Left lung (tissue), 10 donors: ENCODE data around the gene TADA1. TPM values are rescaled to one million over a fixed set of nuclear protein-coding genes. Genes with fewer than 3 reads are reported as not detected.
"Not testable (repeated sequence)": the region's sequence is repeated elsewhere in the genome, so short reads cannot be mapped to it uniquely, and the experiment has no call there.

ENCODE experiments used
- ATAC-seq: fragments of 200-7000 bp; cut with Tn5 transposase; one replicate; pipeline ENCODE4 v1.9.1; 2020; ENCODE audit warnings: moderate library complexity
- DNase-seq, 4 donors: peaks; one replicate each; pipeline ENCODE4 v3.0.0-alpha.2; 2013 to 2020
- H3K27ac ChIP-seq, 2 donors: fragments of 200-600 bp; sonication (generic) in 1 of 2; one replicate each; pipeline versions ENCODE4 v1.5.0 to v1.8.0; 2020 to 2021
- H3K27me3 ChIP-seq, 2 donors: fragments of 200-600 bp; sonication (generic) in 1 of 2; one replicate each; pipeline versions ENCODE4 v1.5.0 to v1.8.0; 2020 to 2021
- H3K36me3 ChIP-seq, 2 donors: fragments of 200-600 bp; sonication (generic) in 1 of 2; one replicate each; pipeline versions ENCODE4 v1.5.0 to v1.8.0; 2020 to 2021
- H3K4me1 ChIP-seq, 2 donors: fragments of 200-600 bp; one replicate each; pipeline ENCODE4 v1.8.0; 2021
- H3K4me3 ChIP-seq, 2 donors: fragments of 200-600 bp; sonication (generic) in 1 of 2; one replicate each; pipeline versions ENCODE4 v1.5.0 to v1.8.0; 2020 to 2021; ENCODE audit warnings: mild to moderate bottlenecking in 1 of 2
- H3K9me3 ChIP-seq, 2 donors: fragments of 200-600 bp; sonication (generic) in 1 of 2; one replicate each; pipeline versions ENCODE4 v1.5.0 to v1.8.0; 2020 to 2021
- CTCF ChIP-seq, 2 donors: fragments of 200-600 bp; sonication (generic) in 1 of 2; IDR thresholded peaks; one replicate each; pipeline versions ENCODE4 v1.5.0 to v1.8.0; 2021; ENCODE audit warnings: antibody characterized with exemption in 2 of 2
- intact Hi-C, 2 donors: fragments of 100-400 bp; cut with DNase I; formaldehyde crosslinking; loops; one replicate each; pipeline versions ENCODE4 v1.11.2 to v1.14.2; 2022
- polyA plus RNA-seq, 6 donors: library from polyadenylated mRNA; unstranded; fragments of 120-200 nt; gene quantifications; one replicate each; pipeline ENCODE4 v1.2.1, GENCODE V29; 2013; ENCODE audit not compliant: insufficient read length in 6 of 6
- total RNA-seq, 2 donors: library from RNA; stranded (reverse); fragmentation: NEBNext Ultra II Directional; extraction: Animal tissue kit (Norgen Biotek cat#: 25700); gene quantifications; one replicate each; pipeline ENCODE4 v1.2.1, GENCODE V29; 2021
- donor health status: DM: no; HTN: yes; CAD: no.
- donor health status: DM: no; HTN: no; CAD: no.

Gene TADA1
- total and polyA plus RNA-seq, 8 donors, result 7.5 to 24.8 (median 22.9) TPM

- Histone ChIP-seq H3K36me3 (no peaks in the 10 kb centered on the region), H3K9me3 (no peaks in the 10 kb centered on the region), H3K4me1 (peaks cover 3 to 7% of the 10 kb centered on the region in 2 donors), H3K27me3 (peaks cover 8 to 27% of the 10 kb centered on the region in 2 donors), H3K27ac (no peak overlapping the region), H3K4me3 (no peak overlapping the region)
- no peak for DNase-seq
- ATAC-seq, result no peak
- no peak for TF ChIP-seq CTCF (IDR thresholded peaks at IDR 0.05)
- intact Hi-C loops, result no loop called here
Observed at GRCh38 chr1:166884971-166885370, 8.9 kb upstream of the TADA1 start.

GRCh38 chr1:166884040-166884642 lies 8.1 kb upstream of the TADA1 start:
- no peaks in the 10 kb centered on the region for H3K36me3 ChIP-seq
- H3K4me3 ChIP-seq, result no peak overlapping the region
- ATAC-seq, result peak; percentile 90
- no peaks in the 10 kb centered on the region for H3K9me3 ChIP-seq
- peaks cover 8 to 27% of the 10 kb centered on the region in 2 donors for H3K27me3 ChIP-seq
- peak; percentile 52 to 55 for TF ChIP-seq CTCF (IDR thresholded peaks at IDR 0.05)
- peak; percentile 14 to 83 (median 42) for DNase-seq
- intact Hi-C loops, result no loop called here
- H3K4me1 ChIP-seq, result peaks cover 3 to 7% of the 10 kb centered on the region in 2 donors
- no peak overlapping the region for H3K27ac ChIP-seq

- ATAC-seq (no peak), DNase-seq (no peak)
- Histone ChIP-seq H3K4me1 (peaks cover 3 to 7% of the 10 kb centered on the region in 2 donors), H3K4me3 (no peak overlapping the region), H3K36me3 (no peaks in the 10 kb centered on the region), H3K9me3 (no peaks in the 10 kb centered on the region), H3K27ac (no peak overlapping the region), H3K27me3 (peaks cover 8 to 27% of the 10 kb centered on the region in 2 donors)
- no peak for TF ChIP-seq CTCF (IDR thresholded peaks at IDR 0.05)
- intact Hi-C loops, result no loop called here
Observed at GRCh38 chr1:166882893-166883292, 6.8 kb upstream of the TADA1 start.

- intact Hi-C loops, DNase-seq, H3K27ac ChIP-seq, H3K27me3 ChIP-seq, H3K9me3 ChIP-seq, H3K36me3 ChIP-seq, ATAC-seq, H3K4me3 ChIP-seq: not testable (repeated sequence)
- H3K4me1 ChIP-seq, result peaks cover 16 to 23% of the 10 kb centered on the region in 2 donors
Observed at GRCh38 chr1:166878173-166878917, 2.3 kb upstream of the TADA1 start.

- ATAC-seq (no peak), DNase-seq (no peak)
- intact Hi-C loops, result no loop called here
- Histone ChIP-seq H3K27me3 (no peaks in the 10 kb centered on the region), H3K4me3 (peak overlapping the region; percentile 65 to 94), H3K4me1 (peaks cover 16 to 29% of the 10 kb centered on the region in 2 donors), H3K36me3 (no peaks in the 10 kb centered on the region), H3K27ac (peak overlapping the region; percentile 90 to 94), H3K9me3 (no peaks in the 10 kb centered on the region)
- TF ChIP-seq CTCF (IDR thresholded peaks at IDR 0.05), result peak in 1 of 2 donors; percentile 36
Observed at GRCh38 chr1:166876540-166876838, 425 bp upstream of the TADA1 start.
